ENCODE data around the gene NKTR.

Gene NKTR

GRCh38 chr3:42686832-42687650 is 86.6 kb downstream of the NKTR start:
- no peak overlapping the region for H3K27ac ChIP-seq (ENCODE audit: low read depth, low read length)
- no peaks in the 10 kb centered on the region for H3K36me3 ChIP-seq (ENCODE audit: insufficient read depth, low read length)
- no peak overlapping the region for H3K4me3 ChIP-seq (ENCODE audit: low read depth in 1 of 2, low read length in 2 of 2)
- peaks cover 8% of the 10 kb centered on the region for H3K4me1 ChIP-seq (ENCODE audit: insufficient read depth, low read length)
- no peaks in the 10 kb centered on the region for H3K9me3 ChIP-seq (ENCODE audit: low read length)
- peaks cover 0 to 12% of the 10 kb centered on the region in 2 donors for H3K27me3 ChIP-seq (ENCODE audit: control insufficient read depth in 1 of 2, insufficient read depth in 2 of 2, low read length in 2 of 2)
- no peak overlapping the region for H3K9ac ChIP-seq (ENCODE audit: low read length)

GRCh38 chr3:42688016-42688415 is 87.5 kb downstream of the NKTR start:
- Histone ChIP-seq H3K36me3 (ENCODE audit: insufficient read depth, low read length) (no peaks in the 10 kb centered on the region), H3K9ac (ENCODE audit: low read length) (no peak overlapping the region), H3K27me3 (ENCODE audit: control insufficient read depth in 1 of 2, insufficient read depth in 2 of 2, low read length in 2 of 2) (peaks cover 0 to 12% of the 10 kb centered on the region in 2 donors), H3K9me3 (ENCODE audit: low read length) (no peaks in the 10 kb centered on the region), H3K4me3 (ENCODE audit: low read depth in 1 of 2, low read length in 2 of 2) (no peak overlapping the region), H3K4me1 (ENCODE audit: insufficient read depth, low read length) (peaks cover 8% of the 10 kb centered on the region), H3K27ac (ENCODE audit: low read depth, low read length) (no peak overlapping the region)

DNA sequence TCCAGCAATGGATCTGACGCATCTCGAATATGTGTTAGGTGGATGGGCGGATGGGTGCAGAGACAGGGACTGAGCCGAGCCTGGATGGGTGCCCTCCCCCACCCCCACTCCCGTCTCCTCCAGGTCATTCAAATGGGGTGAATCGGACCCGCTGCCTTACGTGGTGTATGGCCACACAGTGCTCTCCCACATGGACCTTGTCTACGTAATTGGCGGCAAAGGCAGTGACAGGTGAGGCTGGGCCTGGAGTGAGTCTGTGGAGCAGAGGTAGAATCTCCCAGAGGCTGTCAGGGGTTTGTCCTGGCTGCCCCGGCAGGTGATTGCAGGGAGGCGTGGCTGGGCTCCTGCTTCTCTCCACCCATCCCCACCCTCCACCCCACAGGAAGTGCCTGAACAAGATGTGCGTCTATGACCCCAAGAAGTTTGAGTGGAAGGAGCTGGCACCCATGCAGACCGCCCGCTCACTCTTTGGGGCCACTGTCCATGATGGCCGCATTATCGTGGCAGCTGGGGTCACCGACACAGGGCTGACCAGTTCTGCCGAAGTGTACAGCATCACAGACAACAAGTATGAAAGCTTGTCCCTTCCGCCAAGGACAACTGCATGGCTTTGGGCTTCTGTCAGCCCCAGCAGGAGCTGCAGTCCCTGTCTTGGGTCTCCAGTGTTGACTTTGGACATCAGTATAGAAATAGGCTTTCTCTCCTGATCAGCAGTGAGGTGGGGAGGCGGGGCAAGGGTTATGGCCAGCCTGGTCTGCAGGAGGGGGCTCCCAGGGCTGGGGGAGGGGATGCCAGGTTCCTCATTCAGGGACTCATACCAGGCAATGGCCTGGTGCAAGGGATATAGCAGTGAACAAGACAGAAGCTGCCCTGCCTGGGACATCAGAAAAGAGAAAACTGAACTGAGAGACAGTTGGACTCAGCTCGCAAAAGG is 88.3 kb downstream of the NKTR start:
- no peaks in the 10 kb centered on the region for H3K9me3 ChIP-seq (ENCODE audit: low read length)
- peaks cover 8% of the 10 kb centered on the region for H3K4me1 ChIP-seq (ENCODE audit: insufficient read depth, low read length)
- peaks cover 0 to 12% of the 10 kb centered on the region in 2 donors for H3K27me3 ChIP-seq (ENCODE audit: control insufficient read depth in 1 of 2, insufficient read depth in 2 of 2, low read length in 2 of 2)
- H3K9ac ChIP-seq (ENCODE audit: low read length), result no peak overlapping the region
- H3K27ac ChIP-seq (ENCODE audit: low read depth, low read length), result no peak overlapping the region
- no peaks in the 10 kb centered on the region for H3K36me3 ChIP-seq (ENCODE audit: insufficient read depth, low read length)
- no peak overlapping the region for H3K4me3 ChIP-seq (ENCODE audit: low read depth in 1 of 2, low read length in 2 of 2)

GRCh38 chr3:42689421-42690014 is 89.0 kb downstream of the NKTR start:
- H3K9ac ChIP-seq (ENCODE audit: low read length), result no peak overlapping the region

GRCh38 chr3:42690191-42690590 is 89.7 kb downstream of the NKTR start:
- no peaks in the 10 kb centered on the region for H3K36me3 ChIP-seq (ENCODE audit: insufficient read depth, low read length)
- H3K27ac ChIP-seq (ENCODE audit: low read depth, low read length), result no peak overlapping the region
- H3K4me3 ChIP-seq (ENCODE audit: low read depth in 1 of 2, low read length in 2 of 2), result no peak overlapping the region
- no peak overlapping the region for H3K9ac ChIP-seq (ENCODE audit: low read length)
- H3K9me3 ChIP-seq (ENCODE audit: low read length), result no peaks in the 10 kb centered on the region
- no peaks in the 10 kb centered on the region for H3K4me1 ChIP-seq (ENCODE audit: insufficient read depth, low read length)
- H3K27me3 ChIP-seq (ENCODE audit: control insufficient read depth in 1 of 2, insufficient read depth in 2 of 2, low read length in 2 of 2), result peaks cover 0 to 12% of the 10 kb centered on the region in 2 donors

More at GRCh38 chr3:42689421-42690014, 89.0 kb downstream of the NKTR start:
- Histone ChIP-seq H3K36me3 (ENCODE audit: insufficient read depth, low read length) (no peaks in the 10 kb centered on the region), H3K27ac (ENCODE audit: low read depth, low read length) (no peak overlapping the region), H3K9me3 (ENCODE audit: low read length) (no peaks in the 10 kb centered on the region), H3K4me1 (ENCODE audit: insufficient read depth, low read length) (peaks cover 6% of the 10 kb centered on the region), H3K4me3 (ENCODE audit: low read depth in 1 of 2, low read length in 2 of 2) (no peak overlapping the region), H3K27me3 (ENCODE audit: control insufficient read depth in 1 of 2, insufficient read depth in 2 of 2, low read length in 2 of 2) (peaks cover 0 to 12% of the 10 kb centered on the region in 2 donors)

GRCh38 chr3:42690766-42691680 is 90.5 kb downstream of the NKTR start:
- Histone ChIP-seq H3K4me1 (ENCODE audit: insufficient read depth, low read length) (no peaks in the 10 kb centered on the region), H3K36me3 (ENCODE audit: insufficient read depth, low read length) (no peaks in the 10 kb centered on the region), H3K9me3 (ENCODE audit: low read length) (no peaks in the 10 kb centered on the region), H3K9ac (ENCODE audit: low read length) (no peak overlapping the region), H3K27ac (ENCODE audit: low read depth, low read length) (no peak overlapping the region), H3K4me3 (ENCODE audit: low read depth in 1 of 2, low read length in 2 of 2) (no peak overlapping the region), H3K27me3 (ENCODE audit: control insufficient read depth in 1 of 2, insufficient read depth in 2 of 2, low read length in 2 of 2) (peaks cover 0 to 10% of the 10 kb centered on the region in 2 donors)

GRCh38 chr3:42691816-42692666 is 91.6 kb downstream of the NKTR start:
- Histone ChIP-seq H3K27ac (ENCODE audit: low read depth, low read length) (no peak overlapping the region), H3K9ac (ENCODE audit: low read length) (no peak overlapping the region), H3K4me3 (ENCODE audit: low read depth in 1 of 2, low read length in 2 of 2) (no peak overlapping the region), H3K36me3 (ENCODE audit: insufficient read depth, low read length) (no peaks in the 10 kb centered on the region), H3K27me3 (ENCODE audit: control insufficient read depth in 1 of 2, insufficient read depth in 2 of 2, low read length in 2 of 2) (peaks cover 0 to 4% of the 10 kb centered on the region in 2 donors), H3K9me3 (ENCODE audit: low read length) (no peaks in the 10 kb centered on the region), H3K4me1 (ENCODE audit: insufficient read depth, low read length) (no peaks in the 10 kb centered on the region)

GRCh38 chr3:42692667-42693529 is 92.4 kb downstream of the NKTR start:
- H3K27ac ChIP-seq (ENCODE audit: low read depth, low read length), result no peak overlapping the region
- H3K9ac ChIP-seq (ENCODE audit: low read length), result no peak overlapping the region
- H3K9me3 ChIP-seq (ENCODE audit: low read length), result no peaks in the 10 kb centered on the region

GRCh38 chr3:42693530-42693930 is 93.0 kb downstream of the NKTR start:
- no peak overlapping the region for H3K4me3 ChIP-seq (ENCODE audit: low read depth in 1 of 2, low read length in 2 of 2)
- H3K36me3 ChIP-seq (ENCODE audit: insufficient read depth, low read length), result no peaks in the 10 kb centered on the region
- H3K9ac ChIP-seq (ENCODE audit: low read length), result no peak overlapping the region
- no peaks in the 10 kb centered on the region for H3K27me3 ChIP-seq (ENCODE audit: control insufficient read depth in 1 of 2, insufficient read depth in 2 of 2, low read length in 2 of 2)
- H3K27ac ChIP-seq (ENCODE audit: low read depth, low read length), result no peak overlapping the region
- no peaks in the 10 kb centered on the region for H3K9me3 ChIP-seq (ENCODE audit: low read length)
- no peaks in the 10 kb centered on the region for H3K4me1 ChIP-seq (ENCODE audit: insufficient read depth, low read length)

More at GRCh38 chr3:42692667-42693529, 92.4 kb downstream of the NKTR start:
- H3K27me3 ChIP-seq (ENCODE audit: control insufficient read depth in 1 of 2, insufficient read depth in 2 of 2, low read length in 2 of 2), result no peaks in the 10 kb centered on the region
- no peaks in the 10 kb centered on the region for H3K4me1 ChIP-seq (ENCODE audit: insufficient read depth, low read length)
- no peak overlapping the region for H3K4me3 ChIP-seq (ENCODE audit: low read depth in 1 of 2, low read length in 2 of 2)
- H3K36me3 ChIP-seq (ENCODE audit: insufficient read depth, low read length), result no peaks in the 10 kb centered on the region
